Mesothelial cell of epicardium (in vitro differentiated cells): ENCODE data around the gene DPP7. TPM values are rescaled to one million over a fixed set of nuclear protein-coding genes. Genes with fewer than 3 reads are reported as not detected.

Experiments
- DNase-seq, 2 experiments: peaks; one replicate each; pipeline ENCODE4 v3.0.0; 2021; ENCODE audit warnings: low spot score in 2 of 2; ENCODE audit not compliant: unreplicated experiment in 2 of 2
- H3K27ac Mint-ChIP-seq: 2 replicates; pipeline ENCODE4 v1.8.0; 2021; ENCODE audit warnings: mixed read lengths
- H3K27me3 Mint-ChIP-seq: 2 replicates; pipeline ENCODE4 v1.8.0; 2021; ENCODE audit warnings: low read depth, mixed read lengths
- H3K36me3 Mint-ChIP-seq: 2 replicates; pipeline ENCODE4 v1.8.0; 2021; ENCODE audit warnings: mixed read lengths
- H3K4me1 Mint-ChIP-seq: 2 replicates; pipeline ENCODE4 v1.8.0; 2021; ENCODE audit warnings: mixed read lengths
- H3K4me3 Mint-ChIP-seq: 2 replicates; pipeline ENCODE4 v1.8.0; 2021; ENCODE audit warnings: mild to moderate bottlenecking, moderate library complexity, mixed read lengths
- H3K9me3 Mint-ChIP-seq: 2 replicates; pipeline ENCODE4 v1.8.0; 2021; ENCODE audit warnings: mixed read lengths
- total RNA-seq: library from RNA; stranded (reverse); gene quantifications from 3 replicates; pipeline ENCODE4 v1.2.1, GENCODE V29; 2021
- TF ChIP-seq, protein P1 (sequence below): fragments of 200-600 bp; sonication (generic); IDR thresholded peaks from one replicate; pipeline ENCODE4 v1.5.0; 2021; ENCODE audit warnings: antibody characterized with exemption; ENCODE audit not compliant: unreplicated experiment

DPP7 gene
- total RNA-seq, 1 donor from 2014 or later: 149 TPM

DNA sequence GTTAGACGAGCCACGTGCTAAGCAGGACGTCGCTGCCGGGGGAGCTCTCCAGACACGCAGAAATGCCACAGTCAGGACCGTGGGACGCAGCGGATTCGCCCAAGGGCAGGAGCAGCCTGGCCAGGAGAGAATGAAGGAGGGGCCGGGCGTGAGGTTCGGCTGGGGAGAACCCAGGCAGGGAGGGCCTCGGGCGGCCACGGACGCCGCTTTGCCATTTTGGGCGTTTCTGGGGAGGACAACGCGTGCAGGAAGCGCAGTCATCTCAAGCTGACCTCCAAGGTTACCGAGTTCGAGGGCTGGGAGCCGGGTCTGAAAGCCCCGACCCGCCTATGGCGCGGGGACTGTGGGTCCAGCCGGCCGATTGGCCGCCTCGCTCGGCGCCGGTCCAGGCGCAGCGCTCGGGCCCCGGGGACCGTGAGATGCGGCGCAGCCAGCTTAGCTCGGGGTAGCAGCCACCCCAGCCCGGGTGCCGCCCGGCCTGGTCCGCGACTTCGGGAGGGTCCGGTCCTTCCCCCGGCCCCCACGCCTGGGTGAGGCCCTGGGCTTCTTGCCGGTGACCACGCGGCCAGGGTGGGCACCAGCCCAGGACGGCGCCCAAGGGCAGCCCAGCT lies 28.5 kb downstream of the DPP7 start:
- TF ChIP-seq, protein P1, sequence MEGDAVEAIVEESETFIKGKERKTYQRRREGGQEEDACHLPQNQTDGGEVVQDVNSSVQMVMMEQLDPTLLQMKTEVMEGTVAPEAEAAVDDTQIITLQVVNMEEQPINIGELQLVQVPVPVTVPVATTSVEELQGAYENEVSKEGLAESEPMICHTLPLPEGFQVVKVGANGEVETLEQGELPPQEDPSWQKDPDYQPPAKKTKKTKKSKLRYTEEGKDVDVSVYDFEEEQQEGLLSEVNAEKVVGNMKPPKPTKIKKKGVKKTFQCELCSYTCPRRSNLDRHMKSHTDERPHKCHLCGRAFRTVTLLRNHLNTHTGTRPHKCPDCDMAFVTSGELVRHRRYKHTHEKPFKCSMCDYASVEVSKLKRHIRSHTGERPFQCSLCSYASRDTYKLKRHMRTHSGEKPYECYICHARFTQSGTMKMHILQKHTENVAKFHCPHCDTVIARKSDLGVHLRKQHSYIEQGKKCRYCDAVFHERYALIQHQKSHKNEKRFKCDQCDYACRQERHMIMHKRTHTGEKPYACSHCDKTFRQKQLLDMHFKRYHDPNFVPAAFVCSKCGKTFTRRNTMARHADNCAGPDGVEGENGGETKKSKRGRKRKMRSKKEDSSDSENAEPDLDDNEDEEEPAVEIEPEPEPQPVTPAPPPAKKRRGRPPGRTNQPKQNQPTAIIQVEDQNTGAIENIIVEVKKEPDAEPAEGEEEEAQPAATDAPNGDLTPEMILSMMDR: no peak
- Mint-ChIP-seq H3K9me3 (no peaks in the 10 kb centered on the region), H3K4me3 (peak overlapping the region; percentile 81), H3K27me3 (peaks cover 15% of the 10 kb centered on the region), H3K27ac (peak overlapping the region; percentile 86), H3K36me3 (peaks cover under 1% of the 10 kb centered on the region), H3K4me1 (peaks cover 15% of the 10 kb centered on the region)
- peak in 1 of 2 experiments; percentile 52 for DNase-seq

DNA sequence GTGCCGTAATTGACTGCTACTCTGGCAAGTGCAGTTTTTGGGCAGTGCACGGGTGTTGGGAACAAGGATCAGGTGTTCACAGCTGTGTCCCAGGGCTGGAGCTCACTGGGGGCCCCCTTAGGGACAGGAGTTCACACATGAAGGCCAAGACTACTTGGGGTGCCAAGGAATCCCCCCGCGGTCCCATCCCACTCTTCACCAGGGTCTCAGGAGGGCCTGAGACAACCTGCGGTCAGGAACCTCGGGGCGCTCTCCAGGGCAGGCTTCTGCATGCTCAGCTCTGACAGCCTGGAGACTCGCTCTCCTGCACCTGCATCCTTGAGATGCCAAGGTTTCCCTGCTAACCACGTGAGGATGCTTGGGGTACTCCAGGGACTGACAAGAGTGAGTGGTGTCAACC lies 30.0 kb downstream of the DPP7 start:
- H3K27me3 Mint-ChIP-seq: peaks cover 27% of the 10 kb centered on the region
- no peaks in the 10 kb centered on the region for H3K9me3 Mint-ChIP-seq
- H3K27ac Mint-ChIP-seq: no peak overlapping the region
- TF ChIP-seq, protein P1: no peak
- no peak overlapping the region for H3K4me3 Mint-ChIP-seq
- peaks cover 15% of the 10 kb centered on the region for H3K4me1 Mint-ChIP-seq
- no peaks in the 10 kb centered on the region for H3K36me3 Mint-ChIP-seq
- DNase-seq: no peak

DNA sequence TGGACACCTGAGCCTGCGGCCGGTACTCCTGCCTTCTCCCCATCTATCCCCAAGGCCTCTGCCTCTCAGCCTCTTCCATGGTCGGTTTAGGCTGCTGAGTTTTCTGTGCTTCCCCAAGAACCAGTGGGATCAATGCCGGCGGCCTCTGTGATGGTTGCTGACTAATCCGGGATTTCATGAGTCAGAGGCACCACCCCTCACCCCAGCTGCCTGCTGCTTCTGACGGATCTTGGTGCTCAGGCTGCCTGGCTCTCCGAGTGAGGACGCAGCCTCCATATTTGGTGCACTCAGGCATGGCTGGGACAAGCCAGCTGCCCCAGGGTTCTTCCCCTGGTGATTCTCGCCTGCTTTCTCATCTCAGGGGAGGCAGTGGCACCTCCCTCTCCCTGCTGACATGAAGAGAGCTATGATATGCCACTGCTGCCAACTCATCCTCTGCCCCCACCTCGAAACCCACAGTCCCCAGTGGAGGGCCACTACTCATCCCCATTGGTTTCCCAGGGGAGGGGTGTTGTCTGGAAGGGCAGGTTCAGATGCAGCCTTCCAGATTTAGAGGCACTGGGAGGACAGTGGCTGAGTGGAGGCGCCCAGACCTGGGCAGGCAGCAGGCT lies 31.0 kb downstream of the DPP7 start:
- TF ChIP-seq, protein P1: no peak
- H3K27me3 Mint-ChIP-seq: peaks cover 36% of the 10 kb centered on the region
- H3K36me3 Mint-ChIP-seq: no peaks in the 10 kb centered on the region
- peaks cover 18% of the 10 kb centered on the region for H3K4me1 Mint-ChIP-seq
- H3K4me3 Mint-ChIP-seq: no peak overlapping the region
- H3K27ac Mint-ChIP-seq: no peak overlapping the region
- DNase-seq: no peak
- no peaks in the 10 kb centered on the region for H3K9me3 Mint-ChIP-seq

DNA sequence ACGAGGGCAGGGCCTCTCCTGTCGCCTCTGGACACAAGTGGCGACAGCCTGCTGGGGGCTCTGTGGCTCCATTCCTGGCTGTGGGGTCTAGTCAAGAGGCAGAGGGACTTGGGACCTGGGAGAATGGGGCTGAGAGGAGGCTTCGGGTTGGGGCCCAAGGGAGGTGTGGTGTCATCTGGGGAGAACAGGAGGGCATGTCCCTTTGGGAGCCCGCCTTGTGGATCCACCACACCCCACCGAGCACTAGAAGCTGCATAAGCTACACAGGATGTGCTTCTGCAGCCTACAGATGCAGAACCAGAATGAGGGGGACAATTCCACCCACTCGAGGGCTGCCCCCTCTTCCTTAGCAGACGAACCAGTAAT lies 31.6 kb downstream of the DPP7 start:
- no peaks in the 10 kb centered on the region for H3K36me3 Mint-ChIP-seq
- no peaks in the 10 kb centered on the region for H3K9me3 Mint-ChIP-seq
- peaks cover 42% of the 10 kb centered on the region for H3K27me3 Mint-ChIP-seq
- H3K4me1 Mint-ChIP-seq: peaks cover 14% of the 10 kb centered on the region
- no peak overlapping the region for H3K4me3 Mint-ChIP-seq
- TF ChIP-seq, protein P1: no peak
- no peak for DNase-seq
- H3K27ac Mint-ChIP-seq: no peak overlapping the region

DNA sequence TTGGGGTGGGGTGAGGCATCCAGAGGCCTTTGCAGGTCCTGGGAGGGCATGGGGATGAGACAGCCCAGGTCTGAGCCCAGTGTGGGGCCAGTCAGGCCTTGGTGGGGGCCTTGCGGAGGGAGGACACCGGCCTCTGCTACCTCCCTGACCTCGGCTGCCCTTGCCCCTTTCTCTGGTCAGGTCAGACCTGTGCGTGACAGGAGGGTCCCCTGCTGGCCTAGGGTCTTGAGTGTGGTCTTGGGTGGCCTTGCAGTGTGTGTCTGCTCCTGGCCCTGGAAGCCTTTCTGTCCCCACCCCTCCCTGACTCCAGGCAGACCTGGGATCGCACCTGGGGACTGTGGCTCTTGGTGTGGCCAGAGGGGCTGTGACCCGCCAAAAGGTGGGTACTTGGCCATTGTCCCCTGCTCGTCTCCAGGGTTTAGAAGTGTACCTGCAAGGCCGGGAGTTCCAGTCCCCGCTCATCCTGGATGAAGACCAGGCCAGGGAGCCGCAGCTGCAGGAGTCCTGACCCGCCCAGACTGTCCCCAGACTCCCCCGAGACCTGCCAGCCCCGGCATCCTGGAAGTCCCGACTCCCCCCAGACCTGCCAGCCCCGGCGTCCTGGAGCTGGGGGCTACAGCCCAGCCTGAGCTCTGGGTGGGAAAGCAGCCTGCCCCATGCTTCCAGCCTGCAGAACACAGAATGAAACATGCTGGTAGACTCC lies 32.2 kb downstream of the DPP7 start:
- DNase-seq: no peak
- Mint-ChIP-seq H3K4me1 (peaks cover 9% of the 10 kb centered on the region), H3K9me3 (no peaks in the 10 kb centered on the region), H3K36me3 (no peaks in the 10 kb centered on the region), H3K27me3 (peaks cover 44% of the 10 kb centered on the region), H3K4me3 (no peak overlapping the region), H3K27ac (no peak overlapping the region)
- TF ChIP-seq, protein P1: no peak
